ENCODE measurements around the gene AFP.
"Not testable (repeated sequence)": the region's sequence is repeated elsewhere in the genome, so short reads cannot be mapped to it uniquely, and the experiment has no call there.

The AFP gene

DNA sequence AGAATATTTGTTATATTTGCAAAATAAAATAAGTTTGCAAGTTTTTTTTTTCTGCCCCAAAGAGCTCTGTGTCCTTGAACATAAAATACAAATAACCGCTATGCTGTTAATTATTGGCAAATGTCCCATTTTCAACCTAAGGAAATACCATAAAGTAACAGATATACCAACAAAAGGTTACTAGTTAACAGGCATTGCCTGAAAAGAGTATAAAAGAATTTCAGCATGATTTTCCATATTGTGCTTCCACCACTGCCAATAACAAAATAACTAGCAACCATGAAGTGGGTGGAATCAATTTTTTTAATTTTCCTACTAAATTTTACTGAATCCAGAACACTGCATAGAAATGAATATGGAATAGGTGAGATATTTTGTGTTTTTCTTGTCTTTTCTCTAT is at the start of gene AFP:
Gene AFP (plus strand): TSS at position 238 of the 400 bp plus-strand sequence. CDS start 42 bp downstream, at position 280.
- DNase-seq: no peak

DNA sequence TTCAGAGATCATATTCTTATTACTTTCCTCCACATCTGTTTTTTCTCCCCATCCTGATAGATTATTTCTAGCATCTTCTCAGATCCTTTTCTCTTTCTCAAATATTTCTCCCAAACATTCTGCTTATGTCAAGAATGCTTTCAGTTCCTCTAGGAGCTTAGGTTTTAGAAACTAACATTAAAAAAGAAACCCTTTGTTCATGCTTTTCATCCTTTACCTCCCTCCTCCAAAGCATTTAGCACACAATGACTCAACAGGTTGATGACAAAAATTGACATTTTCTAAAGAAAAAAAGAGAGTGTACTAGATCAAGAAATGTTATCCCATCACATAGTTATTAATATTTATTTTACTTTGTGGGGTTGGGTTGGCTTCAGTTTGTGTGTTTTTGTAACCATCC is 48.5 kb upstream of the AFP start:
- DNase-seq: no peak

DNA sequence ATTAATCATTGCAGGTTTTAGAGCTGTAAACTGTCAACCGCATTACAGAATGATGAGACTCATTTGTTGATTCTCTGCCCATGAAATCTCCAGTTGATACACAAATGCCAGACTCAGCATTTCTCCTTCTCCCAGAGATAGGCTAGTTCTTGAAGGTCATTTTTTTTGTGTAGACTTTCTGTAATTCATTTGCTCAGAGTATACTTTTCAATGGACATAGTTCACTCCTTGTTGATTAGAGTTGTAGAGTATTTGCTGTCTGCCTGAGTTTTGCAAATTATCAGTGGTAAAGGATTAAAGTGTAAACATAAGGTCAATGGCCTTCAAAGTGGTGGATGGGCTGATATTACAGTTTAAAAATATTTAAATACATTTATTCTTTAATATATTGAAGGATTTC is 47.1 kb upstream of the AFP start:
- no peak for DNase-seq

- DNase-seq: not testable (repeated sequence)
Measured at GRCh38 chr4:73389663-73390062, 46.4 kb upstream of the AFP start.

- no peak for DNase-seq
Measured at GRCh38 chr4:73391774-73392173, 44.2 kb upstream of the AFP start.

- DNase-seq: no peak
Measured at GRCh38 chr4:73392936-73393335, 43.1 kb upstream of the AFP start.

DNA sequence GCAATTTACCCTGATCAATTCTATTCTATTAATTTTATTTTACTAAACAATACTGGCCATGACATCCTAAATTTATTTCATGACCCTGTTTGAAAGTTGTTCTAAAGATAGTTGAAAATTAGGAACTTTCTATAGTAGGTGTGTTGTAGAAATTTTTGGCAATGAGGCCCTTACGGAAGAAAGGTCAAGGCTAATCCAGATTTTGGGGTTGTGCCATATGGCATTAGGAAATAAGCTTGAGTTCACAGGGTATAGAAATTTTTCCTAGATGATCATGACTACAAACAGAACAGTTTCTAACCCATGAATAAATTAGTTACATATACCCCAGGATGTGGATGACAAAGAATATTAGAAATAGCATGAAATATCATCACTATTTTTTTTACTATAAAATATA is 39.7 kb upstream of the AFP start:
- DNase-seq: no peak

DNA sequence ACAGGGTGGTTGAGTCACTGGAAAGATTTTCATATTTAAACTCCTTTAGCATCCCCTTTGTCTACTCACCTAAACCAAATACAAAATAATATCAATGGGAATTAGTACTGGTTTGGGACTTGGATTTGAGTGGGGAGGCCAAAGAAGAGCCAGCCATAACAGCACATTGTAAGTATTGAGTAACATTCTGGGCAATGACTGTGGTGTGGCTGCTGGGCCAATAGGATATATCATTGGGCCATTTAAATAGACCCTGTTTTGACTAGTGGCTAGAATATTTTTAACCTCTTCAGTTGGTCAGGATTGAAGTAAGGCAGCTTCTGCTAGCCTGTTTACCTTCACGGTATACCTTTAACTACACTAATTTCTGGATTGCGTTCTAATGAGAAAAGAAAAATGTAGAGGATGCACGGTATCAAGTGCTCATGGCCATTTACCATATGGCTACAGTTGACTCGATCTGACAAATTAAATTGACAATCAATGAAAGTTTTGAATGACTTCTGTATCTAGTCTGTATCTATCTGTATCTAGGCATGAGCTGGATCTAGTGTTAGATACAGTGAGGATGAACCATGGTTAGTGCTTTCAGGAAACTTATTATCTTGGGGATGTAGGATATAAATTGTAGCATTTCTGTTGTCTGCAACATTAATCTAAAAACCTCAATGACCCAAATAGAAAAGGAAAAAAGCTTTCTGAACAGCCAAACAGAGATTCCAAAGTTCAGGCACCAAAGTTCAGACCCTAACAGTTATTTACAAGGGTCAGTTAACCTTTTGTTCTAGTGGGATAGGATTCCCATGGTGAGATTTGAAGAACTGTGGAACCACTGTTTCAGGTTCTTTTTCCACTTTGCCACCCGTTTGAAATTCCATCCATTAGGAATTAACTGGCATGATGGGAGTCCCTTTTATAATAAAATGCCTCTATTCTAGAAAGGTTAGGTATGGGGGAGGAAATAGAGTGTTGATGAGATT is 38.7 kb upstream of the AFP start:
- DNase-seq: no peak

GRCh38 chr4:73401412-73401811 is 34.6 kb upstream of the AFP start:
- DNase-seq: no peak

DNA sequence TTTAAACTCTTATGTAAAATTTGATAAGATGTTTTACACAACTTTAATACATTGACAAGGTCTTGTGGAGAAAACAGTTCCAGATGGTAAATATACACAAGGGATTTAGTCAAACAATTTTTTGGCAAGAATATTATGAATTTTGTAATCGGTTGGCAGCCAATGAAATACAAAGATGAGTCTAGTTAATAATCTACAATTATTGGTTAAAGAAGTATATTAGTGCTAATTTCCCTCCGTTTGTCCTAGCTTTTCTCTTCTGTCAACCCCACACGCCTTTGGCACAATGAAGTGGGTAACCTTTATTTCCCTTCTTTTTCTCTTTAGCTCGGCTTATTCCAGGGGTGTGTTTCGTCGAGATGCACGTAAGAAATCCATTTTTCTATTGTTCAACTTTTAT is 32.0 kb upstream of the AFP start, which contains the start of gene ALB:
Gene ALB (plus strand): TSS at position 246 of the 400 bp plus-strand sequence. CDS start 41 bp downstream, at position 287.
- DNase-seq: no peak

DNA sequence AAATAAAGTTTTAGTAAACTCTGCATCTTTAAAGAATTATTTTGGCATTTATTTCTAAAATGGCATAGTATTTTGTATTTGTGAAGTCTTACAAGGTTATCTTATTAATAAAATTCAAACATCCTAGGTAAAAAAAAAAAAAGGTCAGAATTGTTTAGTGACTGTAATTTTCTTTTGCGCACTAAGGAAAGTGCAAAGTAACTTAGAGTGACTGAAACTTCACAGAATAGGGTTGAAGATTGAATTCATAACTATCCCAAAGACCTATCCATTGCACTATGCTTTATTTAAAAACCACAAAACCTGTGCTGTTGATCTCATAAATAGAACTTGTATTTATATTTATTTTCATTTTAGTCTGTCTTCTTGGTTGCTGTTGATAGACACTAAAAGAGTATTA is 31.6 kb upstream of the AFP start:
- DNase-seq: no peak

DNA sequence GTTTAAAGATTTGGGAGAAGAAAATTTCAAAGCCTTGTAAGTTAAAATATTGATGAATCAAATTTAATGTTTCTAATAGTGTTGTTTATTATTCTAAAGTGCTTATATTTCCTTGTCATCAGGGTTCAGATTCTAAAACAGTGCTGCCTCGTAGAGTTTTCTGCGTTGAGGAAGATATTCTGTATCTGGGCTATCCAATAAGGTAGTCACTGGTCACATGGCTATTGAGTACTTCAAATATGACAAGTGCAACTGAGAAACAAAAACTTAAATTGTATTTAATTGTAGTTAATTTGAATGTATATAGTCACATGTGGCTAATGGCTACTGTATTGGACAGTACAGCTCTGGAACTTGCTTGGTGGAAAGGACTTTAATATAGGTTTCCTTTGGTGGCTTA is 30.9 kb upstream of the AFP start:
- DNase-seq: no peak

DNA sequence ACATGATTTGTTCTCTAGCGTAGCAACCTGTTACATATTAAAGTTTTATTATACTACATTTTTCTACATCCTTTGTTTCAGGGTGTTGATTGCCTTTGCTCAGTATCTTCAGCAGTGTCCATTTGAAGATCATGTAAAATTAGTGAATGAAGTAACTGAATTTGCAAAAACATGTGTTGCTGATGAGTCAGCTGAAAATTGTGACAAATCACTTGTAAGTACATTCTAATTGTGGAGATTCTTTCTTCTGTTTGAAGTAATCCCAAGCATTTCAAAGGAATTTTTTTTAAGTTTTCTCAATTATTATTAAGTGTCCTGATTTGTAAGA is 29.5 kb upstream of the AFP start:
- DNase-seq: no peak

DNA sequence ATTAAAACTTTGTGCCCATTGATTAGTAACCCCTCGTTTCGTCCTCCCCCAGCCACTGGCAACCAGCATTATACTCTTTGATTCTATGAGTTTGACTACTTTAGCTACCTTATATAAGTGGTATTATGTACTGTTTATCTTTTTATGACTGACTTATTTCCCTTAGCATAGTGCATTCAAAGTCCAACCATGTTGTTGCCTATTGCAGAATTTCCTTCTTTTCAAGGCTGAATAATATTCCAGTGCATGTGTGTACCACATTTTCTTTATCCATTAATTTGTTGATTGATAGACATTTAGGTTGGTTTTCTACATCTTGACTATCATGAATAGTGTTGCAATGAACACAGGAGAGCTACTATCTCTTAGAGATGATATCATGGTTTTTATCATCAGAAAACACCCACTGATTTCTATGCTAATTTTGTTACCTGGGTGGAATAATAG is 28.8 kb upstream of the AFP start:
- DNase-seq: no peak

GRCh38 chr4:73408181-73408867 is 27.7 kb upstream of the AFP start:
- no peak for DNase-seq

DNA sequence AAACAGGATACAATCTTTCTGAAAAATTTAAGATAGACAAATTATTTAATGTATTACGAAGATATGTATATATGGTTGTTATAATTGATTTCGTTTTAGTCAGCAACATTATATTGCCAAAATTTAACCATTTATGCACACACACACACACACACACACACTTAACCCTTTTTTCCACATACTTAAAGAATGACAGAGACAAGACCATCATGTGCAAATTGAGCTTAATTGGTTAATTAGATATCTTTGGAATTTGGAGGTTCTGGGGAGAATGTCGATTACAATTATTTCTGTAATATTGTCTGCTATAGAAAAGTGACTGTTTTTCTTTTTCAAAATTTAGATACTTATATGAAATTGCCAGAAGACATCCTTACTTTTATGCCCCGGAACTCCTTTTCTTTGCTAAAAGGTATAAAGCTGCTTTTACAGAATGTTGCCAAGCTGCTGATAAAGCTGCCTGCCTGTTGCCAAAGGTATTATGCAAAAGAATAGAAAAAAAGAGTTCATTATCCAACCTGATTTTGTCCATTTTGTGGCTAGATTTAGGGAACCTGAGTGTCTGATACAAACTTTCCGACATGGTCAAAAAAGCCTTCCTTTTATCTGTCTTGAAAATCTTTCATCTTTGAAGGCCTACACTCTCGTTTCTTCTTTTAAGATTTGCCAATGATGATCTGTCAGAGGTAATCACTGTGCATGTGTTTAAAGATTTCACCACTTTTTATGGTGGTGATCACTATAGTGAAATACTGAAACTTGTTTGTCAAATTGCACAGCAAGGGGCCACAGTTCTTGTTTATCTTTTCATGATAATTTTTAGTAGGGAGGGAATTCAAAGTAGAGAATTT is 26.8 kb upstream of the AFP start:
- no peak for DNase-seq

GRCh38 chr4:73409978-73410548 is 26.0 kb upstream of the AFP start:
- no peak for DNase-seq

DNA sequence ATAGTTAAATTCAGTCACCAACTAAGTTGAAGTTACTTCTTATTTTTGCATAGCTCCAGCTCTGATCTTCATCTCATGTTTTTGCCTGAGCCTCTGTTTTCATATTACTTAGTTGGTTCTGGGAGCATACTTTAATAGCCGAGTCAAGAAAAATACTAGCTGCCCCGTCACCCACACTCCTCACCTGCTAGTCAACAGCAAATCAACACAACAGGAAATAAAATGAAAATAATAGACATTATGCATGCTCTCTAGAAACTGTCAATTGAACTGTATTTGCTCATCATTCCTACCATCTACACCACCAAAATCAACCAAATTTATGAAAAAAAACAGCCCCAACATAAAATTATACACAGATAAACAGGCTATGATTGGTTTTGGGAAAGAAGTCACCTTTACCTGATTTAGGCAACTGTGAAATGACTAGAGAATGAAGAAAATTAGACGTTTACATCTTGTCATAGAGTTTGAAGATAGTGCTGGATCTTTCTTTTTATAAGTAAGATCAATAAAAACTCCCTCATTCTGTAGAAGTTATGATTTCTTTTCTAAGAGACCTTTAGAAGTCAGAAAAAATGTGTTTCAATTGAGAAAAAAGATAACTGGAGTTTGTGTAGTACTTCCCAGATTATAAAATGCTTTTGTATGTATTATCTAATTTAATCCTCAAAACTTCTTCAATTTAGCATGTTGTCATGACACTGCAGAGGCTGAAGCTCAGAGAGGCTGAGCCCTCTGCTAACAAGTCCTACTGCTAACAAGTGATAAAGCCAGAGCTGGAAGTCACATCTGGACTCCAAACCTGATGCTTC is 24.9 kb upstream of the AFP start:
- DNase-seq: no peak

DNA sequence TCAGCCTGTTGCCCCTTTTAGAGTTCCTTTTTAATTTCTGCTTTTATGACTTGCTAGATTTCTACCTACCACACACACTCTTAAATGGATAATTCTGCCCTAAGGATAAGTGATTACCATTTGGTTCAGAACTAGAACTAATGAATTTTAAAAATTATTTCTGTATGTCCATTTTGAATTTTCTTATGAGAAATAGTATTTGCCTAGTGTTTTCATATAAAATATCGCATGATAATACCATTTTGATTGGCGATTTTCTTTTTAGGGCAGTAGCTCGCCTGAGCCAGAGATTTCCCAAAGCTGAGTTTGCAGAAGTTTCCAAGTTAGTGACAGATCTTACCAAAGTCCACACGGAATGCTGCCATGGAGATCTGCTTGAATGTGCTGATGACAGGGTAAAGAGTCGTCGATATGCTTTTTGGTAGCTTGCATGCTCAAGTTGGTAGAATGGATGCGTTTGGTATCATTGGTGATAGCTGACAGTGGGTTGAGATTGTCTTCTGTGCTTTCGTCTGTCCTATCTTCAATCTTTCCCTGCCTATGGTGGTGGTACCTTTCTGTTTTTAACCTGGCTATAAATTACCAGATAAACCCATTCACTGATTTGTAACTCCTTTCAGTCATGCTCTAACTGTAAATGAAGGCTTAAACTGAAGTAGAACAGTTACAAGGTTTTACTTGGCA is 24.1 kb upstream of the AFP start:
- DNase-seq: no peak

GRCh38 chr4:73413294-73413755 is 22.7 kb upstream of the AFP start:
- no peak for DNase-seq

DNA sequence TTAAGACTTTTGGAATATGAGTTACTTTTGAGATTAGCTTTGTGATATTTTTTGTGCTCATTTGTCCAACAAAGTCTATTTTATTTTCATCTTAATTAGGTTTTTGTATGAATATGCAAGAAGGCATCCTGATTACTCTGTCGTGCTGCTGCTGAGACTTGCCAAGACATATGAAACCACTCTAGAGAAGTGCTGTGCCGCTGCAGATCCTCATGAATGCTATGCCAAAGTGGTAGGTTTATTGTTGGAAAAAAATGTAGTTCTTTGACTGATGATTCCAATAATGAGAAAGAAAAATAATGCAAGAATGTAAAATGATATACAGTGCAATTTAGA is 21.1 kb upstream of the AFP start:
- DNase-seq: no peak

All from NCI-H2107 (cell line).